Stomach (tissue), 9 donors: ENCODE data around the gene PLCG1. TPM values are rescaled to one million over a fixed set of nuclear protein-coding genes. Genes with fewer than 3 reads are reported as not detected.

Source experiments
- DNase-seq, 2 donors: peaks; one replicate each; pipeline versions ENCODE4 v3.0.0 to v3.0.0-alpha.2; 2013 to 2019
- H3K27ac ChIP-seq, 5 donors: fragments of 200-600 bp in 4 of 5; sonication (generic) in 4 of 5; one replicate each; pipeline ENCODE4 v1.5.1; 2013 to 2019; ENCODE audit warnings: mild to moderate bottlenecking in 1 of 5, moderate library complexity in 1 of 5
- H3K27me3 ChIP-seq, 3 donors: fragments of 200-600 bp; sonication (generic); one replicate each; pipeline ENCODE4 v1.5.1; 2017 to 2019; ENCODE audit warnings: mixed run types in 1 of 3
- H3K36me3 ChIP-seq, 4 donors: fragments of 200-600 bp; sonication (generic); 1 replicate in 3 of 4; 2 replicates in 1 of 4; pipeline ENCODE4 v1.5.1; 2016 to 2019
- H3K4me1 ChIP-seq, 4 donors: fragments of 200-600 bp; sonication (generic); one replicate each; pipeline ENCODE4 v1.5.1; 2016 to 2019
- H3K4me3 ChIP-seq, 4 donors: fragments of 200-600 bp; sonication (generic) in 3 of 4; one replicate each; pipeline ENCODE4 v1.5.1; 2016 to 2019; ENCODE audit warnings: mild to moderate bottlenecking in 1 of 4
- H3K9me3 ChIP-seq, 4 donors: fragments of 200-600 bp; sonication (generic); one replicate each; pipeline ENCODE4 v1.5.1; 2016 to 2019
- CTCF ChIP-seq, 7 experiments: fragments of 450-650 bp in 4 of 7; fragments of 200-600 bp in 3 of 7; sonication (generic) in 3 of 7; IDR thresholded peaks; one replicate each; pipeline ENCODE4 v1.5.1; 2016 to 2019; ENCODE audit warnings: antibody characterized with exemption in 7 of 7, control low read depth in 2 of 7, mild to moderate bottlenecking in 1 of 7
- EP300 ChIP-seq: sonication (generic); formaldehyde crosslinking; IDR thresholded peaks from one replicate; pipeline ENCODE4 v1.6.1; 2017; ENCODE audit warnings: antibody characterized with exemption
- POLR2A ChIP-seq, 4 donors: fragments of 450-650 bp; IDR thresholded peaks; one replicate each; pipeline ENCODE4 v1.6.1; 2016; ENCODE audit warnings: antibody characterized with exemption in 4 of 4, control low read depth in 2 of 4, mild to moderate bottlenecking in 1 of 4, moderate library complexity in 1 of 4
- POLR2AphosphoS5 ChIP-seq, 3 donors: sonication (generic); formaldehyde crosslinking; IDR thresholded peaks; one replicate each; pipeline ENCODE4 v1.6.1; 2016; ENCODE audit warnings: antibody characterized with exemption in 3 of 3
- WGBS, 5 donors: extraction: QIAGEN DNeasy Blood & Tissue Kit in 3 of 5; methylation state at CpG; one replicate each; pipeline versions ENCODE4 v1.1.5 to v1.1.7; 2013 to 2018; 5-methylcytosine and 5-hydroxymethylcytosine counted together
- intact Hi-C: fragments of 100-400 bp; cut with DNase I; formaldehyde crosslinking; loops from one replicate; pipeline ENCODE4 v1.15.1; 2023; ENCODE audit warnings: low total_unique reads
- polyA plus RNA-seq, 3 donors: library from polyadenylated mRNA; stranded (reverse); fragments of 200-250 nt; gene quantifications; one replicate each; pipeline ENCODE4 v1.2.3, GENCODE V29; 2013
- total RNA-seq, 5 donors: library from RNA; depleted of rRNA; stranded (reverse); fragments of >200 nt; gene quantifications; one replicate each; pipeline versions ENCODE4 v1.1.0 to v1.2.3, GENCODE V29; 2014 to 2016
- donor health status: healthy with polysubstance abuse.
- donor health status: Bipolar disorder and iron deficiency.
- donor health status: healthy.

The PLCG1 gene
- total and polyA plus RNA-seq, 8 donors: 16.3 to 576 (median 56.0) TPM

GRCh38 chr20:41221614-41222218 lies 84.4 kb downstream of the PLCG1 start:
- H3K9me3 ChIP-seq: no peaks in the 10 kb centered on the region
- peaks cover 3 to 31% (median 15%) of the 10 kb centered on the region in 4 donors for H3K4me1 ChIP-seq
- intact Hi-C loops: loop anchor here (10.0 kb wide), 1 partner anchor 47 kb away; no protein-coding TSS in a partner anchor
- DNase-seq: no peak
- WGBS, 5 donors: 90 to 98% (median 94%) methylated on average over 5 of the region's 5 CpGs
- no peak overlapping the region for H3K4me3 ChIP-seq
- no peaks in the 10 kb centered on the region for H3K27me3 ChIP-seq
- TF ChIP-seq POLR2A (IDR thresholded peaks at IDR 0.05): no peak
- peak overlapping the region in 4 of 5 donors; percentile 44 to 77 (median 62) for H3K27ac ChIP-seq
- H3K36me3 ChIP-seq: no peaks in the 10 kb centered on the region

- peak in 1 of 2 donors; percentile 32 for DNase-seq
- H3K27ac ChIP-seq: peak overlapping the region in 4 of 5 donors; percentile 44 to 77 (median 62)
- TF ChIP-seq EP300 (no peak), POLR2AphosphoS5 (IDR thresholded peaks at IDR 0.05) (no peak), CTCF (IDR thresholded peaks at IDR 0.05) (no peak), POLR2A (IDR thresholded peaks at IDR 0.05) (no peak)
These were observed 85.0 kb downstream of the PLCG1 start for GRCh38 chr20:41222296-41222695.

GRCh38 chr20:41222703-41223102 lies 85.4 kb downstream of the PLCG1 start:
- Histone ChIP-seq H3K9me3 (no peaks in the 10 kb centered on the region), H3K4me1 (peaks cover 3 to 31% (median 15%) of the 10 kb centered on the region in 4 donors), H3K27me3 (no peaks in the 10 kb centered on the region), H3K36me3 (no peaks in the 10 kb centered on the region), H3K4me3 (no peak overlapping the region), H3K27ac (peak overlapping the region in 4 of 5 donors; percentile 44 to 77 (median 62))
- intact Hi-C loops: loop anchor here (10.0 kb wide), 1 partner anchor 48 kb away; no protein-coding TSS in a partner anchor
- DNase-seq: no peak
- TF ChIP-seq CTCF (IDR thresholded peaks at IDR 0.05): no peak
- TF ChIP-seq POLR2A (IDR thresholded peaks at IDR 0.05): no peak
- no peak for TF ChIP-seq POLR2AphosphoS5 (IDR thresholded peaks at IDR 0.05)
- TF ChIP-seq EP300: no peak

More at GRCh38 chr20:41222296-41222695, 85.0 kb downstream of the PLCG1 start:
- H3K4me3 ChIP-seq: no peak overlapping the region
- 78 to 92% (median 88%) methylated on average over 1 of the region's 1 CpG for WGBS, 5 donors
- H3K27me3 ChIP-seq: no peaks in the 10 kb centered on the region
- no peaks in the 10 kb centered on the region for H3K36me3 ChIP-seq
- H3K9me3 ChIP-seq: no peaks in the 10 kb centered on the region
- intact Hi-C loops: loop anchor here (10.0 kb wide), 1 partner anchor 47 kb away; no protein-coding TSS in a partner anchor
- H3K4me1 ChIP-seq: peaks cover 3 to 31% (median 15%) of the 10 kb centered on the region in 4 donors

- intact Hi-C loops: loop anchor here (10.0 kb wide), 1 partner anchor 48 kb away; no protein-coding TSS in a partner anchor
- Histone ChIP-seq H3K9me3 (no peaks in the 10 kb centered on the region), H3K27me3 (no peaks in the 10 kb centered on the region), H3K36me3 (no peaks in the 10 kb centered on the region), H3K27ac (peak overlapping the region in 4 of 5 donors; percentile 6 to 77 (median 53)), H3K4me3 (no peak overlapping the region), H3K4me1 (peaks cover 3 to 31% (median 15%) of the 10 kb centered on the region in 4 donors)
- DNase-seq: no peak
- no peak for TF ChIP-seq POLR2A (IDR thresholded peaks at IDR 0.05)
- TF ChIP-seq CTCF (IDR thresholded peaks at IDR 0.05): no peak
- no peak for TF ChIP-seq POLR2AphosphoS5 (IDR thresholded peaks at IDR 0.05)
- no peak for TF ChIP-seq EP300
These were observed 85.8 kb downstream of the PLCG1 start for GRCh38 chr20:41223112-41223511.

- TF ChIP-seq POLR2A (IDR thresholded peaks at IDR 0.05) (no peak), CTCF (IDR thresholded peaks at IDR 0.05) (no peak), POLR2AphosphoS5 (IDR thresholded peaks at IDR 0.05) (no peak), EP300 (no peak)
- Histone ChIP-seq H3K36me3 (no peaks in the 10 kb centered on the region), H3K27ac (no peak overlapping the region), H3K9me3 (no peaks in the 10 kb centered on the region), H3K4me3 (no peak overlapping the region), H3K27me3 (no peaks in the 10 kb centered on the region), H3K4me1 (peaks cover 3 to 34% (median 15%) of the 10 kb centered on the region in 4 donors)
- 90 to 98% (median 96%) methylated on average over 1 of the region's 1 CpG for WGBS, 5 donors
- DNase-seq: no peak
- intact Hi-C loops: loop anchor here (10.0 kb wide), 1 partner anchor 49 kb away; no protein-coding TSS in a partner anchor
These were observed 86.9 kb downstream of the PLCG1 start for GRCh38 chr20:41224281-41224680.
